ENCODE results near the gene RAPH1.

DNA sequence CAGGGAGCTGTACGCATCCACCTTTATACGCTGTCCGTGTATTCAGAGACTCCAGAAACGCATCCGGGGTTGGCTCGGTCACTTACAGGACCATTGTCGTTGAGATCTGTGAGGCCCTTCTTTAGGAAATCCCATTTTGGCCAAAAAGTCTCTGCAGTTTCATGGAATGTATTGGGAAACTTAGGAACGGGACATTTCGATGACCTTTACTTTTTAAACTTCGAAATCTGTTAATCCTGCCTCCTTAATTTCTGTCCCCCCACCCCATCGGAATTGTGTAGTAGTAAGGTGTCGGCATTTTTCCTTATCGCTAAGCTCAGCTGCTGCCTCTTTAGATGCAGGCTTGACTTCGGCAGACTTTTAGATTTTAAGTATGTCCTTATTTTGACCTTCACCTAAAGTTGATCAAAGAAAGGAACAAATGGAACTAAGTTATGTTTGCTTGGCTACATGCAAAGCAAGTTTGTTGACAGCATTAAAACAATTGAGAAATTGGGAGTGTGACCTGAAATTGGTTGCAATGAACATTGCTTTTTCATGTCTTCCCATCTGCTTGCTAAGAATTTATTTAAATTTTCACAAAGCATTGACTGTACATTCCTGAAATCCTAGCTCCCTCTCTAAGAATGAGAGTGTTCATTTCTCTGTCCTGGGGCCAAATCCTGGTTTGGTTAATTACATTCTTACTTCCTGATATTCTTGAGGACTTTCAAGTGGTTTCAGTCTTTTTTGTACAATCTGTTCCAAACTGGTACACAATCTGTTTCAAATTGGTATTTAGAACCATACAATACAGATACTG, 884 bp upstream of the RAPH1 start:
- TF ChIP-seq, protein P1, sequence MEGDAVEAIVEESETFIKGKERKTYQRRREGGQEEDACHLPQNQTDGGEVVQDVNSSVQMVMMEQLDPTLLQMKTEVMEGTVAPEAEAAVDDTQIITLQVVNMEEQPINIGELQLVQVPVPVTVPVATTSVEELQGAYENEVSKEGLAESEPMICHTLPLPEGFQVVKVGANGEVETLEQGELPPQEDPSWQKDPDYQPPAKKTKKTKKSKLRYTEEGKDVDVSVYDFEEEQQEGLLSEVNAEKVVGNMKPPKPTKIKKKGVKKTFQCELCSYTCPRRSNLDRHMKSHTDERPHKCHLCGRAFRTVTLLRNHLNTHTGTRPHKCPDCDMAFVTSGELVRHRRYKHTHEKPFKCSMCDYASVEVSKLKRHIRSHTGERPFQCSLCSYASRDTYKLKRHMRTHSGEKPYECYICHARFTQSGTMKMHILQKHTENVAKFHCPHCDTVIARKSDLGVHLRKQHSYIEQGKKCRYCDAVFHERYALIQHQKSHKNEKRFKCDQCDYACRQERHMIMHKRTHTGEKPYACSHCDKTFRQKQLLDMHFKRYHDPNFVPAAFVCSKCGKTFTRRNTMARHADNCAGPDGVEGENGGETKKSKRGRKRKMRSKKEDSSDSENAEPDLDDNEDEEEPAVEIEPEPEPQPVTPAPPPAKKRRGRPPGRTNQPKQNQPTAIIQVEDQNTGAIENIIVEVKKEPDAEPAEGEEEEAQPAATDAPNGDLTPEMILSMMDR (IDR thresholded peaks at IDR 0.05) = no peak
- TF ChIP-seq POLR2A (IDR thresholded peaks at IDR 0.05) = no peak
